HFFc6 (cell line): Measurements from ENCODE around the gene PLXNA4. TPM values are rescaled to one million over a fixed set of nuclear protein-coding genes. Genes with fewer than 3 reads are reported as not detected.
"Not testable (repeated sequence)": the region's sequence is repeated elsewhere in the genome, so short reads cannot be mapped to it uniquely, and the experiment has no call there.

Source experiments
- DNase-seq: peaks from one replicate; pipeline ENCODE4 v3.0.0-alpha.2; 2018
- H3K27ac Mint-ChIP-seq: 2 replicates; pipeline ENCODE4 v1.8.0; 2020; ENCODE audit warnings: mild to moderate bottlenecking, mixed read lengths
- H3K27me3 Mint-ChIP-seq: 2 replicates; pipeline ENCODE4 v1.8.0; 2021; ENCODE audit warnings: mild to moderate bottlenecking, moderate library complexity, mixed read lengths; ENCODE audit not compliant: insufficient read depth
- H3K36me3 Mint-ChIP-seq: 2 replicates; pipeline ENCODE4 v1.8.0; 2021; ENCODE audit warnings: low read depth, mixed read lengths
- H3K4me1 Mint-ChIP-seq: 2 replicates; pipeline ENCODE4 v1.8.0; 2020; ENCODE audit warnings: low read depth, mixed read lengths
- H3K4me3 Mint-ChIP-seq: 2 replicates; pipeline ENCODE4 v1.8.0; 2020; ENCODE audit warnings: mild to moderate bottlenecking, moderate library complexity, mixed read lengths
- H3K9me3 Mint-ChIP-seq: 2 replicates; pipeline ENCODE4 v1.8.0; 2020; ENCODE audit warnings: mild to moderate bottlenecking, mixed read lengths
- total RNA-seq, 6 experiments: library from RNA; stranded (reverse); fragmentation: NEBNext Ultra II Directional; extraction: Animal tissue kit (Norgen Biotek cat#: 25700); gene quantifications; 2 replicates in 1 of 6; 3 replicates in 5 of 6; pipeline ENCODE4 v1.2.3, GENCODE V29; 2021
- TF ChIP-seq, protein P1 (sequence below): fragments of 200-600 bp; sonication (generic); IDR thresholded peaks from 2 replicates; pipeline ENCODE4 v1.5.0; 2021; ENCODE audit warnings: antibody characterized with exemption, mild to moderate bottlenecking

PLXNA4 gene
- total RNA-seq, 6 experiments from 2014 or later: 0.02 to 0.14 (median 0.05) TPM; not detected in 2

GRCh38 chr7:132181371-132181770, 394.9 kb downstream of the PLXNA4 start:
- Mint-ChIP-seq H3K36me3 (no peaks in the 10 kb centered on the region; the same call in 1 of the 2 replicates), H3K27me3 (peaks cover 20% of the 10 kb centered on the region), H3K27ac (no peak overlapping the region), H3K4me3 (no peak overlapping the region), H3K4me1 (no peaks in the 10 kb centered on the region), H3K9me3 (peaks cover 4% of the 10 kb centered on the region; the same call in 1 of the 2 replicates)
- TF ChIP-seq, protein P1, sequence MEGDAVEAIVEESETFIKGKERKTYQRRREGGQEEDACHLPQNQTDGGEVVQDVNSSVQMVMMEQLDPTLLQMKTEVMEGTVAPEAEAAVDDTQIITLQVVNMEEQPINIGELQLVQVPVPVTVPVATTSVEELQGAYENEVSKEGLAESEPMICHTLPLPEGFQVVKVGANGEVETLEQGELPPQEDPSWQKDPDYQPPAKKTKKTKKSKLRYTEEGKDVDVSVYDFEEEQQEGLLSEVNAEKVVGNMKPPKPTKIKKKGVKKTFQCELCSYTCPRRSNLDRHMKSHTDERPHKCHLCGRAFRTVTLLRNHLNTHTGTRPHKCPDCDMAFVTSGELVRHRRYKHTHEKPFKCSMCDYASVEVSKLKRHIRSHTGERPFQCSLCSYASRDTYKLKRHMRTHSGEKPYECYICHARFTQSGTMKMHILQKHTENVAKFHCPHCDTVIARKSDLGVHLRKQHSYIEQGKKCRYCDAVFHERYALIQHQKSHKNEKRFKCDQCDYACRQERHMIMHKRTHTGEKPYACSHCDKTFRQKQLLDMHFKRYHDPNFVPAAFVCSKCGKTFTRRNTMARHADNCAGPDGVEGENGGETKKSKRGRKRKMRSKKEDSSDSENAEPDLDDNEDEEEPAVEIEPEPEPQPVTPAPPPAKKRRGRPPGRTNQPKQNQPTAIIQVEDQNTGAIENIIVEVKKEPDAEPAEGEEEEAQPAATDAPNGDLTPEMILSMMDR: no peak
- DNase-seq: no peak

DNA sequence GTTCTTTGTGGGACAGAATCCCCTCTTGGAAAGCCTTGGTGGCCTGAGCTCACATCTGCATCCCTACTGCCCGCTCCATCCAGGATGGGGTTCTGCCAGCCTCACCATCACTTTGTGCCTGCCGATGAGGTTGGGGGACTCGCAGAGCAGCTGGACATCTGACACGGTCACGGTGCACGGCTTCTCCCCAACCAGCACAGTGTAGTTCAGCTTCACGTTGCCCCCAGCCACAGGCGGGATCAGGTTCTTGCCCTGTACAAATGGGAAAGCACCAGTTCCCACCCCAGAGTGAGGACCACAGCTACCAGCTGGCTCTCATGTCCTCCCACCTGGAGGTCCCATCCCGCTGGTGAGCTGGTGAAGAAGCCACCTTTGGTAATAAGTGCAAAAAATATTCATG, 395.8 kb downstream of the PLXNA4 start:
- Mint-ChIP-seq H3K27ac (no peak overlapping the region), H3K4me3 (no peak overlapping the region), H3K27me3 (peaks cover 14% of the 10 kb centered on the region; the same call in 1 of the 2 replicates), H3K36me3 (no peaks in the 10 kb centered on the region), H3K9me3 (no peaks in the 10 kb centered on the region), H3K4me1 (no peaks in the 10 kb centered on the region)
- TF ChIP-seq, protein P1: no peak
- DNase-seq: no peak

GRCh38 chr7:132179681-132180080, 396.6 kb downstream of the PLXNA4 start:
- Mint-ChIP-seq H3K27me3 (peaks cover 8% of the 10 kb centered on the region; the same call in 1 of the 2 replicates), H3K4me1 (no peaks in the 10 kb centered on the region), H3K4me3 (no peak overlapping the region), H3K27ac (no peak overlapping the region), H3K36me3 (no peaks in the 10 kb centered on the region), H3K9me3 (no peaks in the 10 kb centered on the region)
- TF ChIP-seq, protein P1: no peak
- DNase-seq: no peak

DNA sequence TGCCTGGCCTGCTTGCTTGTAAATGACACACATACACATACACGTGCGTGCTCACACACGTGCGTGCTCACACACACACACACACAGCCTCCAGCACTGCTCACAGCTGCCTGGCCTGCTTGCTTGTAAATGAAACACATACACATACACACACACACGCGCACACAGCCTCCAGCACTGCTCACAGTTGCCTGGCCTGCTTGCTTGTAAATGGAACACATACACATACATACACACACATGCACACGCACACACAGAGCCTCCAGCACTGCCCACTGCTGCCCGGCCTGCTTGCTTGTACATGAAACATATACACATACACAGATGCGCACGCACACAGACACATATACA, 397.2 kb downstream of the PLXNA4 start:
- H3K36me3 Mint-ChIP-seq: no peaks in the 10 kb centered on the region
- no peaks in the 10 kb centered on the region for H3K9me3 Mint-ChIP-seq
- H3K27ac Mint-ChIP-seq: no peak overlapping the region
- H3K4me1 Mint-ChIP-seq: no peaks in the 10 kb centered on the region
- no peak for DNase-seq
- TF ChIP-seq, protein P1: no peak
- H3K4me3 Mint-ChIP-seq: no peak overlapping the region
- peaks cover 12% of the 10 kb centered on the region; the same call in 1 of the 2 replicates for H3K27me3 Mint-ChIP-seq

DNA sequence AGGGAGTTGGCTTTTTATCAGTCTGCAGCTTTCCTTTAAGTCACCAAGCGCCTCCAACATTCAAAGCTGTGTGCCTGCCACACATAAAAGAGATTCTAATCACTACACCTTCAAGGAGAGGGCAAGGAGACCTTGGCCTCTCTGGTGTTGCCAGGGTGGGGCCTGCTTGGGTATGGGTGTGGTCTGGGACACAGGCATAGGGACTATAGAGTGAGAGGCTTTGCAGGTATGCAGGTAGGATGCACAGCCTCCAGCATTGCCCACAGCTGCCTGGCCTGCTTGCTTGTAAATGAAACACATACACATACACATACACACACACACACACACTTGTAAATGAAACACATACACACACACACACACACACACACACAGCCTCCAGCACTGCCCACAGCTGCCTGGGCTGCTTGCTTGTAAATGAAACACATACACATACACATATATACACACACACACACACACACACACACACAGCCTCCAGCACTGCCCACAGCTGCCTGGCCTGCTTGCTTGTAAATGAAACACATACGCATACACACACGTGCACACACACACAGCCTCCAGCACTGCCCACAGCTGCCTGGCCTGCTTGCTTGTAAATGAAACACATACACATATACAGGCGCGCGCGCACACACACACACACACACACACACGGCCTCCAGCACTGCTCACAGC, 397.7 kb downstream of the PLXNA4 start:
- not testable (repeated sequence) for DNase-seq, H3K4me1 Mint-ChIP-seq, H3K4me3 Mint-ChIP-seq, H3K27ac Mint-ChIP-seq, H3K9me3 Mint-ChIP-seq, H3K36me3 Mint-ChIP-seq
- H3K27me3 Mint-ChIP-seq: peaks cover 12% of the 10 kb centered on the region; the same call in 1 of the 2 replicates

DNA sequence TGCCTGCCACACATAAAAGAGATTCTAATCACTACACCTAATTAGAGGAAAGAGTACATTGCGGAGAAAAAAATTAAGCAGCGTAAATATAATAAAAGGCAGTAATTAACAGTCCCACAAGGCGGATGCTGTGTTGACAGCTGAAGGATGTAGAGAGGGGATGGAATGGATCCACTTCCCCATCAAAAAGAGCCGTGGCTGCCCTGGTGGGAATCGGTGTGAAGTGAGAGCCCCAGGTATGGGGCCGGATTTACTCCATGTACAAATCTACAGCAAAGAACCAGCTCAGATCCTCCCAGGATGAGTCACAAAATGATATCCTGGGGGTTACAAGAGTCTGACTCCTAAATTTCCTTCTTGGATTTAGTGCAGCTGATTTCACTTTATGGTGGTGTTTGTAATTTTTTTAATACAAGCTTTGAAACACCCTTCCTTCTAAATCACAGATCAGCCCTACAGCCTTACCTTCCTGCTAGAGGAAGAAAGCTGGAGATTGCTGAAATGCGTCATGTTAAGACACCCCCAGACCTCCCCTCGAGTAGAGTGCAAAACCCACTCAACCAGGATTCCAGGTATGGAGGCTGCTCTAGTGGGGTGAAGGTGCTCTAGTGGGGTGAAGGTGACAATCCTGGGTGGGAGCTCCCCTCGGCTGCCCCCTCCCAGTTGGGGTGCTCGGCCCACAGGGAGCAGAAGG, 398.4 kb downstream of the PLXNA4 start:
- H3K4me1 Mint-ChIP-seq: no peaks in the 10 kb centered on the region
- H3K27me3 Mint-ChIP-seq: peaks cover 8% of the 10 kb centered on the region; the same call in 1 of the 2 replicates
- no peaks in the 10 kb centered on the region for H3K36me3 Mint-ChIP-seq
- DNase-seq: no peak
- no peak overlapping the region for H3K27ac Mint-ChIP-seq
- H3K9me3 Mint-ChIP-seq: no peaks in the 10 kb centered on the region
- no peak overlapping the region for H3K4me3 Mint-ChIP-seq
- TF ChIP-seq, protein P1: no peak
